ENCODE measurements around the gene NXF2. TPM values are rescaled to one million over a fixed set of nuclear protein-coding genes. Genes with fewer than 3 reads are reported as not detected.
"Not testable (repeated sequence)": the region's sequence is repeated elsewhere in the genome, so short reads cannot be mapped to it uniquely, and the experiment has no call there.

The NXF2 gene
- total RNA-seq (2022) (not detected in 2 replicates), Bru-seq, nascent RNA (not detected), BruChase-seq, experiment 1, labeled RNA remaining after a 2-hour chase (not detected), BruChase-seq, experiment 2, labeled RNA remaining after a 6-hour chase (not detected)
- long read RNA-seq = 0 reads

GRCh38 chrX:102246893-102247292, at the start of gene NXF2:
Gene NXF2 (plus strand): TSS chrX:102247167. CDS start chrX:102307079, 59,912 bp downstream.
- BruUV-seq (replicated peaks); H3K36me3 ChIP-seq (ENCODE audit: control insufficient read depth, insufficient read depth, low read length); H3K27me3 ChIP-seq (replicated peaks; ENCODE audit: control insufficient read depth, insufficient read depth, low read length); H3K36me3 Mint-ChIP-seq (ENCODE audit: insufficient read depth, unreplicated experiment); H3K9me3 Mint-ChIP-seq (ENCODE audit: unreplicated experiment); H3K9me3 ChIP-seq; H3K27ac Mint-ChIP-seq (ENCODE audit: unreplicated experiment); POLR2A ChIA-PET; DNase-seq; intact Hi-C loops (cut with micrococcal nuclease; ENCODE audit: unreplicated experiment); H3K4me3 ChIP-seq (ENCODE audit: low read depth, low read length); H3K4me1 ChIP-seq; H3K4me1 Mint-ChIP-seq (ENCODE audit: low read depth, unreplicated experiment); H3K27me3 Mint-ChIP-seq (ENCODE audit: insufficient read depth, unreplicated experiment); CTCF ChIA-PET; H3K4me3 Mint-ChIP-seq (ENCODE audit: unreplicated experiment): not testable (repeated sequence)

GRCh38 chrX:102207940-102208339, 39.0 kb upstream of the NXF2 start:
- DNase-seq; BruUV-seq (replicated peaks); POLR2A ChIA-PET; H3K27me3 ChIP-seq (replicated peaks; ENCODE audit: control insufficient read depth, insufficient read depth, low read length); H3K27ac Mint-ChIP-seq (ENCODE audit: unreplicated experiment); H3K36me3 Mint-ChIP-seq (ENCODE audit: insufficient read depth, unreplicated experiment); intact Hi-C loops (cut with micrococcal nuclease; ENCODE audit: unreplicated experiment); H3K4me3 Mint-ChIP-seq (ENCODE audit: unreplicated experiment); CTCF ChIA-PET; H3K9me3 ChIP-seq; H3K4me3 ChIP-seq (ENCODE audit: low read depth, low read length); H3K4me1 Mint-ChIP-seq (ENCODE audit: low read depth, unreplicated experiment); H3K36me3 ChIP-seq (ENCODE audit: control insufficient read depth, insufficient read depth, low read length); H3K4me1 ChIP-seq; H3K9me3 Mint-ChIP-seq (ENCODE audit: unreplicated experiment); H3K27me3 Mint-ChIP-seq (ENCODE audit: insufficient read depth, unreplicated experiment): not testable (repeated sequence)

- H3K27me3 Mint-ChIP-seq (ENCODE audit: insufficient read depth, unreplicated experiment); H3K9me3 Mint-ChIP-seq (ENCODE audit: unreplicated experiment); H3K36me3 Mint-ChIP-seq (ENCODE audit: insufficient read depth, unreplicated experiment); H3K4me1 Mint-ChIP-seq (ENCODE audit: low read depth, unreplicated experiment); CTCF ChIA-PET; POLR2A ChIA-PET; H3K4me1 ChIP-seq; intact Hi-C loops (cut with micrococcal nuclease; ENCODE audit: unreplicated experiment); H3K4me3 ChIP-seq (ENCODE audit: low read depth, low read length); H3K4me3 Mint-ChIP-seq (ENCODE audit: unreplicated experiment); H3K36me3 ChIP-seq (ENCODE audit: control insufficient read depth, insufficient read depth, low read length); H3K9me3 ChIP-seq; DNase-seq; H3K27ac Mint-ChIP-seq (ENCODE audit: unreplicated experiment); BruUV-seq (replicated peaks); H3K27me3 ChIP-seq (replicated peaks; ENCODE audit: control insufficient read depth, insufficient read depth, low read length): not testable (repeated sequence)
These were observed 32.0 kb upstream of the NXF2 start, which contains the start of gene TCP11X1 for GRCh38 chrX:102214986-102215385. Gene TCP11X1 (plus strand): TSS chrX:102215301.

- H3K9me3 ChIP-seq; H3K9me3 Mint-ChIP-seq (ENCODE audit: unreplicated experiment); DNase-seq; H3K36me3 Mint-ChIP-seq (ENCODE audit: insufficient read depth, unreplicated experiment); H3K27me3 Mint-ChIP-seq (ENCODE audit: insufficient read depth, unreplicated experiment); H3K27me3 ChIP-seq (replicated peaks; ENCODE audit: control insufficient read depth, insufficient read depth, low read length); BruUV-seq (replicated peaks); H3K4me3 Mint-ChIP-seq (ENCODE audit: unreplicated experiment); H3K4me1 ChIP-seq; POLR2A ChIA-PET; H3K36me3 ChIP-seq (ENCODE audit: control insufficient read depth, insufficient read depth, low read length); CTCF ChIA-PET; H3K4me3 ChIP-seq (ENCODE audit: low read depth, low read length); intact Hi-C loops (cut with micrococcal nuclease; ENCODE audit: unreplicated experiment); H3K27ac Mint-ChIP-seq (ENCODE audit: unreplicated experiment); H3K4me1 Mint-ChIP-seq (ENCODE audit: low read depth, unreplicated experiment): not testable (repeated sequence)
These were observed 30.5 kb upstream of the NXF2 start for GRCh38 chrX:102216497-102216896.

GRCh38 chrX:102235678-102236077, 11.3 kb upstream of the NXF2 start:
- H3K36me3 ChIP-seq (ENCODE audit: control insufficient read depth, insufficient read depth, low read length); H3K4me1 Mint-ChIP-seq (ENCODE audit: low read depth, unreplicated experiment); H3K9me3 ChIP-seq; H3K4me1 ChIP-seq; intact Hi-C loops (cut with micrococcal nuclease; ENCODE audit: unreplicated experiment); DNase-seq; H3K27me3 ChIP-seq (replicated peaks; ENCODE audit: control insufficient read depth, insufficient read depth, low read length); H3K27me3 Mint-ChIP-seq (ENCODE audit: insufficient read depth, unreplicated experiment); H3K4me3 Mint-ChIP-seq (ENCODE audit: unreplicated experiment); H3K27ac Mint-ChIP-seq (ENCODE audit: unreplicated experiment); POLR2A ChIA-PET; BruUV-seq (replicated peaks); H3K36me3 Mint-ChIP-seq (ENCODE audit: insufficient read depth, unreplicated experiment); H3K4me3 ChIP-seq (ENCODE audit: low read depth, low read length); CTCF ChIA-PET; H3K9me3 Mint-ChIP-seq (ENCODE audit: unreplicated experiment): not testable (repeated sequence)

- POLR2A ChIA-PET; BruUV-seq (replicated peaks); H3K9me3 Mint-ChIP-seq (ENCODE audit: unreplicated experiment); intact Hi-C loops (cut with micrococcal nuclease; ENCODE audit: unreplicated experiment); H3K4me3 Mint-ChIP-seq (ENCODE audit: unreplicated experiment); DNase-seq; H3K4me1 ChIP-seq; CTCF ChIA-PET; H3K36me3 Mint-ChIP-seq (ENCODE audit: insufficient read depth, unreplicated experiment); H3K27me3 Mint-ChIP-seq (ENCODE audit: insufficient read depth, unreplicated experiment); H3K4me1 Mint-ChIP-seq (ENCODE audit: low read depth, unreplicated experiment); H3K9me3 ChIP-seq; H3K4me3 ChIP-seq (ENCODE audit: low read depth, low read length); H3K27me3 ChIP-seq (replicated peaks; ENCODE audit: control insufficient read depth, insufficient read depth, low read length); H3K27ac Mint-ChIP-seq (ENCODE audit: unreplicated experiment); H3K36me3 ChIP-seq (ENCODE audit: control insufficient read depth, insufficient read depth, low read length): not testable (repeated sequence)
These were observed 6.7 kb upstream of the NXF2 start for GRCh38 chrX:102240265-102240664.

- POLR2A ChIA-PET; H3K27me3 Mint-ChIP-seq (ENCODE audit: insufficient read depth, unreplicated experiment): not testable (repeated sequence)
These were observed 25.3 kb downstream of the NXF2 start for GRCh38 chrX:102272231-102272630.

More at GRCh38 chrX:102272231-102272630, 25.3 kb downstream of the NXF2 start:
- H3K4me3 Mint-ChIP-seq (ENCODE audit: unreplicated experiment); H3K27me3 ChIP-seq (replicated peaks; ENCODE audit: control insufficient read depth, insufficient read depth, low read length); H3K9me3 ChIP-seq; H3K9me3 Mint-ChIP-seq (ENCODE audit: unreplicated experiment); H3K4me3 ChIP-seq (ENCODE audit: low read depth, low read length); BruUV-seq (replicated peaks); CTCF ChIA-PET; H3K36me3 Mint-ChIP-seq (ENCODE audit: insufficient read depth, unreplicated experiment); H3K4me1 ChIP-seq; DNase-seq; H3K36me3 ChIP-seq (ENCODE audit: control insufficient read depth, insufficient read depth, low read length); intact Hi-C loops (cut with micrococcal nuclease; ENCODE audit: unreplicated experiment); H3K27ac Mint-ChIP-seq (ENCODE audit: unreplicated experiment); H3K4me1 Mint-ChIP-seq (ENCODE audit: low read depth, unreplicated experiment): not testable (repeated sequence)

All from Caco-2 (cell line).